Measurements from ENCODE around the gene PNKD. TPM values are rescaled to one million over a fixed set of nuclear protein-coding genes. Genes with fewer than 3 reads are reported as not detected.
A peak's percentile ranks its signal among the peaks of the same experiment; 100 is the strongest.

Gene PNKD
- total and polyA plus RNA-seq, 2 donors from 2014 or later, result 90.6 to 244 TPM

DNA sequence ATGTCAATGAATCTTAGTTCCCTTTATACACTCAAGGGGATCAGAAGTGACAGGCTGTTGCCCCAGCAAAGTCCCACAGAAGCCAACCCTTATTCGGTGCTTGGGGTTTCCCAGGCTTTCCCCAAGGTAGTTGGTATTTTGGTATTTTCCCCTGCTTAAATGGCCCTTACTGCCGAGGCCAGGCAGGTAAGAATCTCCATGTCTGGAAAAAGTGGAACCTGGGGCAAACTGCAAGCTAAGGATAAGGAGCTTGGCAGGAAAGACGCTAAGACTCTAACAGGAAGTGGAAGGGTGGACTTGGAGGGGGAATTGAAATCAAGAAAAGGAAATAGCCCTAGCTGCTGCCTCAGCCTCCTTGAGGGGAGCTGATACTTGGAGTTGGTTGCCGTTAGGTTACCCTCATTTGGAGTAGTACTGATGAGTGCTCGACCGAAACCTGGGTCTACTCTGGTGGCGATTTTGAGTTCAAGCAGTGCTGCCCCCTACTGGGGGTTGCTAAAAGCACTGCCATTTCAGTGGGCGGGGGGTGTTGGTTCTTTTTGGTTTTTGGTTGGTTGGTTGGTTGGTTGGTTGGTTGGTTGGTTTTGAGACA is 12.8 kb upstream of the PNKD start:
- Histone ChIP-seq H3K4me3 (ENCODE audit: low read length in 3 of 3) (peak overlapping the region in 1 of 3 donors; percentile 60), H3K27ac (ENCODE audit: low read depth in 2 of 2, low read length in 2 of 2) (no peak overlapping the region), H3K4me1 (ENCODE audit: control insufficient read depth in 2 of 3, insufficient read depth in 2 of 3, low read depth in 1 of 3, low read length in 3 of 3) (peaks cover 0 to 28% (median 15%) of the 10 kb centered on the region in 3 donors), H3K36me3 (ENCODE audit: control insufficient read depth in 2 of 3, insufficient read depth in 3 of 3, low read length in 3 of 3) (peaks cover 5 to 23% (median 18%) of the 10 kb centered on the region in 3 donors), H3K9me3 (ENCODE audit: control insufficient read depth in 2 of 3, insufficient read depth in 1 of 3, low read length in 3 of 3) (no peaks in the 10 kb centered on the region), H3K9ac (ENCODE audit: low read length in 3 of 3) (no peak overlapping the region), H3K27me3 (ENCODE audit: control insufficient read depth, insufficient read depth, low read length) (no peaks in the 10 kb centered on the region)
- TF ChIP-seq, protein P1, sequence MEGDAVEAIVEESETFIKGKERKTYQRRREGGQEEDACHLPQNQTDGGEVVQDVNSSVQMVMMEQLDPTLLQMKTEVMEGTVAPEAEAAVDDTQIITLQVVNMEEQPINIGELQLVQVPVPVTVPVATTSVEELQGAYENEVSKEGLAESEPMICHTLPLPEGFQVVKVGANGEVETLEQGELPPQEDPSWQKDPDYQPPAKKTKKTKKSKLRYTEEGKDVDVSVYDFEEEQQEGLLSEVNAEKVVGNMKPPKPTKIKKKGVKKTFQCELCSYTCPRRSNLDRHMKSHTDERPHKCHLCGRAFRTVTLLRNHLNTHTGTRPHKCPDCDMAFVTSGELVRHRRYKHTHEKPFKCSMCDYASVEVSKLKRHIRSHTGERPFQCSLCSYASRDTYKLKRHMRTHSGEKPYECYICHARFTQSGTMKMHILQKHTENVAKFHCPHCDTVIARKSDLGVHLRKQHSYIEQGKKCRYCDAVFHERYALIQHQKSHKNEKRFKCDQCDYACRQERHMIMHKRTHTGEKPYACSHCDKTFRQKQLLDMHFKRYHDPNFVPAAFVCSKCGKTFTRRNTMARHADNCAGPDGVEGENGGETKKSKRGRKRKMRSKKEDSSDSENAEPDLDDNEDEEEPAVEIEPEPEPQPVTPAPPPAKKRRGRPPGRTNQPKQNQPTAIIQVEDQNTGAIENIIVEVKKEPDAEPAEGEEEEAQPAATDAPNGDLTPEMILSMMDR (IDR thresholded peaks at IDR 0.05; ENCODE audit: borderline replicate concordance, extremely low read depth, insufficient read depth), result peak; percentile 50
- FAIRE-seq (no peak), DNase-seq (peak in 1 of 5 donors; percentile 61)
- intact Hi-C loops (cut with DNase I), result no loop called here

DNA sequence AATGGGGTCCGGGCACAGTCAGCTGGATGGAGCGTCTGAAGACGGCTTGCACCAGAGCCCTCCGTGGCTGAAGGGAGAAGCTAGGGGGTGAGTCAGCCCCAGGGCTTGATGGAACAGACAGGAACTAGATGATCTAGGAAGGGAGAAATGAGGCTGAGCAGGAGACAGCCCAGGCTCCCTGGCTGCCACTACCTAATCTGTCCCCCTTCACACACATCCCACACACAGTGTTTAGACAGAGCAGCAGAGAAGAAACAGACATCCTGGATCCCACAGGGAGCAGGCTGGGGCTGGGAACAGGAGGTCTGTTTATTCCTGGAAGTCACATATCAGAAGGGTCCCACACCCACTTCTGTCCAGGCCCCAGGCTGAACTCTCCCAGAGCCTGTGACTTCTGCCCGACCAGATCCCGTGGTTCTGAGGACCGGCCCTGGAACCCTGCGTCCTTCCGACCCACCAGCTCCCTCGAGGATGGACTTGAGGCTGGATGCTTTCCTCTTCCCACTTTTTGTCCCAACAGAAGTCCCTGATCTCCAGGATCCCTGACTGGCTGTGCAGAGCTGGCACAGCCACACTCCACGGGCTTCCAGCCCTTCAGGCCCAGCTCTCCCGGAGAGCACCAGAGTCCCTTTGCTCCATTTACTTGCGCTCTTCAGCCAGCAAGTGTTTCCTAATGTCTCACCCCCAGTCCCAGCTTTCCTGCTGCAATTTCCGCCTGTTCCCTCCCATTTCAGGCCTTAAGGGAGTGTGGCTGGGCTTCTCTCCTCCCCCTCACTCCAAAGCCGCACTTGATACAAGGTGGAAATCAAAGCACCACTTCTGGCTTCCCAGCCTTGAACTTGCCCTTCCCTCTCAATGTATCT is 11.0 kb upstream of the PNKD start:
- no peaks in the 10 kb centered on the region for H3K27me3 ChIP-seq (ENCODE audit: control insufficient read depth, insufficient read depth, low read length)
- no peaks in the 10 kb centered on the region for H3K9me3 ChIP-seq (ENCODE audit: control insufficient read depth in 2 of 3, insufficient read depth in 1 of 3, low read length in 3 of 3)
- H3K4me1 ChIP-seq (ENCODE audit: control insufficient read depth in 2 of 3, insufficient read depth in 2 of 3, low read depth in 1 of 3, low read length in 3 of 3), result peaks cover 0 to 28% (median 15%) of the 10 kb centered on the region in 3 donors
- H3K9ac ChIP-seq (ENCODE audit: low read length in 3 of 3), result peak overlapping the region in 1 of 3 donors; percentile 34
- intact Hi-C loops (cut with DNase I), result no loop called here
- FAIRE-seq, result no peak
- no peak overlapping the region for H3K4me3 ChIP-seq (ENCODE audit: low read length in 3 of 3)
- peak; percentile 60 to 79 (median 75) for DNase-seq
- H3K27ac ChIP-seq (ENCODE audit: low read depth in 2 of 2, low read length in 2 of 2), result peak overlapping the region; percentile 25 to 84
- peaks cover 0 to 18% (median 5%) of the 10 kb centered on the region in 3 donors for H3K36me3 ChIP-seq (ENCODE audit: control insufficient read depth in 2 of 3, insufficient read depth in 3 of 3, low read length in 3 of 3)
- TF ChIP-seq, protein P1 (IDR thresholded peaks at IDR 0.05; ENCODE audit: borderline replicate concordance, extremely low read depth, insufficient read depth), result no peak

DNA sequence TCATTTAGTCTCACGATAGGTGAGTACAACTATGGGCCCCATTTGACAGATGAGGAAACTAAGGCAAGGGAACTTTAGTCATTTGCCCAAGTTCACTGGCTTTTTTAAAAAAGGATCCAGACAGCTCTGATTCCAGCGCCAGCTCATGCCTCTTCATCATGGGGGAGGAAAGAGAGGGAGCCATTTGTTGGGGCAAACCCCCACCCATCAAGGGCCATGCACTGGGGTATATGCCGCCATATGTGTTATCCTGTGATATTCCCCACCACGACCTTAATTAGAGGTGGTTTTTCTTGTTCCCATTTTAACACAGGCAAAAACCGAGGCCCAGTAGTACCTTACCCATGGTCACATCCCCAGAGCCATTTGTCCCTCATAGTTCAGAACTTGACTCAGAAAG is 10.2 kb upstream of the PNKD start:
- Histone ChIP-seq H3K27me3 (ENCODE audit: control insufficient read depth, insufficient read depth, low read length) (no peaks in the 10 kb centered on the region), H3K27ac (ENCODE audit: low read depth in 2 of 2, low read length in 2 of 2) (peak overlapping the region; percentile 3 to 51), H3K9me3 (ENCODE audit: control insufficient read depth in 2 of 3, insufficient read depth in 1 of 3, low read length in 3 of 3) (no peaks in the 10 kb centered on the region), H3K36me3 (ENCODE audit: control insufficient read depth in 2 of 3, insufficient read depth in 3 of 3, low read length in 3 of 3) (peaks cover 0 to 20% (median 5%) of the 10 kb centered on the region in 3 donors), H3K4me1 (ENCODE audit: control insufficient read depth in 2 of 3, insufficient read depth in 2 of 3, low read depth in 1 of 3, low read length in 3 of 3) (peaks cover 0 to 28% (median 15%) of the 10 kb centered on the region in 3 donors), H3K4me3 (ENCODE audit: low read length in 3 of 3) (no peak overlapping the region), H3K9ac (ENCODE audit: low read length in 3 of 3) (peak overlapping the region in 1 of 3 donors; percentile 19)
- TF ChIP-seq, protein P1 (IDR thresholded peaks at IDR 0.05; ENCODE audit: borderline replicate concordance, extremely low read depth, insufficient read depth), result no peak
- DNase-seq (peak in 1 of 5 donors; percentile 50), FAIRE-seq (no peak)
- intact Hi-C loops (cut with DNase I), result no loop called here

All from kidney (tissue), 14 donors.